Measurements from ENCODE around the gene FPGS.

- peak; percentile 31; the same call in 1 of the 2 replicates for TF ChIP-seq CTCF (conservative IDR thresholded peaks at IDR 0.05; ENCODE audit: low read length)
- no peak for TF ChIP-seq EZH2phosphoT487 (IDR thresholded peaks at IDR 0.05; ENCODE audit: borderline replicate concordance, low read depth, low read length)
Observed at GRCh38 chr9:127776195-127776923, 26.3 kb upstream of the FPGS start.

Data from OCI-LY7 (cell line).